Lower leg skin (tissue), 3 donors: ENCODE measurements around the gene CBR1.

ENCODE experiments used
- CTCF ChIP-seq, 3 donors: fragments of 450-650 bp; IDR thresholded peaks; one replicate each; pipeline ENCODE4 v1.5.1; 2016; ENCODE audit warnings: antibody characterized with exemption in 3 of 3, mild to moderate bottlenecking in 3 of 3, moderate library complexity in 2 of 3
- POLR2A ChIP-seq, 2 donors: fragments of 450-650 bp; IDR thresholded peaks; one replicate each; pipeline ENCODE4 v1.6.1; 2016 to 2017; ENCODE audit warnings: antibody characterized with exemption in 2 of 2, mild to moderate bottlenecking in 1 of 2, moderate library complexity in 1 of 2

- TF ChIP-seq CTCF (IDR thresholded peaks at IDR 0.05) (no peak), POLR2A (IDR thresholded peaks at IDR 0.05) (no peak)
Observed at GRCh38 chr21:36027347-36027746, 42.5 kb upstream of the CBR1 start.
